HepG2 (cell line): ENCODE measurements around the gene TRIM66. TPM values are rescaled to one million over a fixed set of nuclear protein-coding genes. Genes with fewer than 3 reads are reported as not detected.

Experiments used
- HDAC2 ChIP-seq: sonication (generic); formaldehyde crosslinking; IDR thresholded peaks from 2 replicates; pipeline ENCODE4 v1.4.0; 2020; ENCODE audit warnings: missing genetic modification reagents
- HOXA5 ChIP-seq: sonication (generic); formaldehyde crosslinking; IDR thresholded peaks from 2 replicates; pipeline ENCODE4 v1.4.0; 2020; ENCODE audit warnings: missing genetic modification reagents
- IKZF5 ChIP-seq: IDR thresholded peaks from 2 replicates; pipeline ENCODE4 v1.6.1; 2018; ENCODE audit warnings: missing genetic modification reagents, mild to moderate bottlenecking, missing compliant biosample characterization
- KMT2B ChIP-seq: IDR thresholded peaks from 2 replicates; pipeline ENCODE4 v1.6.1; 2016; ENCODE audit warnings: missing genetic modification reagents, missing compliant biosample characterization
- MIER3 ChIP-seq: IDR thresholded peaks from 2 replicates; pipeline ENCODE4 v1.6.1; 2016; ENCODE audit warnings: missing compliant biosample characterization, borderline replicate concordance
- MTF1 ChIP-seq: sonication (generic); formaldehyde crosslinking; IDR thresholded peaks from 2 replicates; pipeline ENCODE4 v1.5.0; 2020; ENCODE audit warnings: missing genetic modification reagents
- MTF2 ChIP-seq: sonication (generic); formaldehyde crosslinking; IDR thresholded peaks from 2 replicates; pipeline ENCODE4 v1.5.0; 2020; ENCODE audit warnings: missing genetic modification reagents, borderline replicate concordance
- NFIC ChIP-seq: IDR thresholded peaks from 2 replicates; pipeline ENCODE4 v1.6.1; 2012; ENCODE audit warnings: mild to moderate bottlenecking, low read length, inconsistent platforms
- NFYC ChIP-seq: IDR thresholded peaks from 2 replicates; pipeline ENCODE4 v1.6.1; 2016; ENCODE audit warnings: missing genetic modification reagents, missing compliant biosample characterization
- NR2F2 ChIP-seq: IDR thresholded peaks from 2 replicates; pipeline ENCODE4 v1.6.1; 2012; ENCODE audit warnings: low read depth, inconsistent platforms, borderline replicate concordance
- PAX8 ChIP-seq: sonication (generic); formaldehyde crosslinking; IDR thresholded peaks from 2 replicates; pipeline ENCODE4 v1.8.0; 2022; ENCODE audit warnings: mild to moderate bottlenecking, missing genetic modification reagents, borderline replicate concordance
- PHF5A ChIP-seq: IDR thresholded peaks from one replicate; pipeline ENCODE4 v1.6.1; 2018; ENCODE audit warnings: low read depth, missing genetic modification reagents; ENCODE audit not compliant: unreplicated experiment
- POLR2A ChIP-seq, 2 experiments: IDR thresholded peaks; 2 replicates each; pipeline ENCODE4 v1.6.1; 2011; ENCODE audit warnings: low read depth in 2 of 2, low read length in 2 of 2, mild to moderate bottlenecking in 1 of 2, moderate library complexity in 1 of 2; ENCODE audit not compliant: insufficient read depth in 1 of 2
- SOX6 ChIP-seq, 2 experiments: fragments of 450-650 bp in 1 of 2; sonication (generic) in 1 of 2; formaldehyde crosslinking in 1 of 2; IDR thresholded peaks; 2 replicates each; pipeline versions ENCODE4 v1.4.0 to v1.6.1; 2017 to 2020; ENCODE audit warnings: antibody characterized with exemption in 1 of 2, mild to moderate bottlenecking in 1 of 2, missing genetic modification reagents in 1 of 2
- THAP11 ChIP-seq: IDR thresholded peaks from 2 replicates; pipeline ENCODE4 v1.6.1; 2016; ENCODE audit warnings: missing biosample characterization, missing genetic modification reagents
- TOPORS ChIP-seq: sonication (generic); formaldehyde crosslinking; IDR thresholded peaks from 2 replicates; pipeline ENCODE4 v1.8.0; 2023; ENCODE audit warnings: mild to moderate bottlenecking, missing genetic modification reagents
- ZFP1 ChIP-seq: IDR thresholded peaks from 2 replicates; pipeline ENCODE4 v1.6.1; 2016
- ZNF12 ChIP-seq: sonication (generic); formaldehyde crosslinking; IDR thresholded peaks from 2 replicates; pipeline ENCODE4 v1.5.0; 2020; ENCODE audit warnings: missing genetic modification reagents
- ZNF615 ChIP-seq: sonication (generic); formaldehyde crosslinking; IDR thresholded peaks from 2 replicates; pipeline ENCODE4 v1.5.0; 2020; ENCODE audit warnings: mild to moderate bottlenecking, missing genetic modification reagents, borderline replicate concordance
- ZNF616 ChIP-seq: sonication (generic); formaldehyde crosslinking; IDR thresholded peaks from 2 replicates; pipeline ENCODE4 v1.5.0; 2020; ENCODE audit warnings: low read depth, mild to moderate bottlenecking, missing genetic modification reagents
- ZNF83 ChIP-seq: sonication (generic); formaldehyde crosslinking; IDR thresholded peaks from 2 replicates; pipeline ENCODE4 v1.4.0; 2020; ENCODE audit warnings: missing genetic modification reagents, mild to moderate bottlenecking, borderline replicate concordance
- ZSCAN20 ChIP-seq: sonication (generic); formaldehyde crosslinking; IDR thresholded peaks from 2 replicates; pipeline ENCODE4 v1.4.0; 2020; ENCODE audit warnings: missing genetic modification reagents, mild to moderate bottlenecking, borderline replicate concordance
- polyA plus RNA-seq, 8 experiments: library from polyadenylated mRNA; depleted of rRNA in 3 of 8; stranded (reverse) in 7 of 8; unstranded in 1 of 8; fragments of >200 nt; fragmentation: Illumina TruSeq in 4 of 8; extraction: Trizol in 4 of 8; gene quantifications; 2 replicates each; pipeline versions ENCODE4 v1.2.1 to v1.2.3, GENCODE V29; 2011 to 2016; ENCODE audit warnings: low read depth in 4 of 8, missing spikeins in 1 of 8, mixed read lengths in 1 of 8; ENCODE audit not compliant: insufficient read depth in 1 of 8
- total RNA-seq, 5 experiments: library from RNA; depleted of rRNA; stranded (reverse); fragments of >200 nt; fragmentation: Illumina TruSeq; extraction: Trizol; gene quantifications; 2 replicates each; pipeline ENCODE4 v1.2.3, GENCODE V29; 2016; ENCODE audit warnings: low read depth in 1 of 5
- TF ChIP-seq, protein P1 (sequence below): sonication (generic); formaldehyde crosslinking; IDR thresholded peaks from 2 replicates; pipeline ENCODE4 v1.8.0; 2022; ENCODE audit warnings: mild to moderate bottlenecking, missing genetic modification reagents, moderate library complexity
- TF ChIP-seq, protein P2 (sequence below): sonication (generic); formaldehyde crosslinking; IDR thresholded peaks from 2 replicates; pipeline ENCODE4 v1.4.0; 2020; ENCODE audit warnings: missing genetic modification reagents
- TF ChIP-seq, protein P3 (sequence below): IDR thresholded peaks from 2 replicates; pipeline ENCODE4 v1.6.1; 2016; ENCODE audit warnings: mild to moderate bottlenecking, missing biosample characterization, missing genetic modification reagents
- TF ChIP-seq, protein P4 (sequence below): sonication (generic); formaldehyde crosslinking; IDR thresholded peaks from 2 replicates; pipeline ENCODE4 v1.5.0; 2020; ENCODE audit warnings: missing genetic modification reagents

Gene TRIM66
- total and polyA plus RNA-seq, 2 of the 13 experiments (the other 11 are each of a cell fraction or from before 2014, with no cell fraction given) = 4.9 to 6.1 TPM

DNA sequence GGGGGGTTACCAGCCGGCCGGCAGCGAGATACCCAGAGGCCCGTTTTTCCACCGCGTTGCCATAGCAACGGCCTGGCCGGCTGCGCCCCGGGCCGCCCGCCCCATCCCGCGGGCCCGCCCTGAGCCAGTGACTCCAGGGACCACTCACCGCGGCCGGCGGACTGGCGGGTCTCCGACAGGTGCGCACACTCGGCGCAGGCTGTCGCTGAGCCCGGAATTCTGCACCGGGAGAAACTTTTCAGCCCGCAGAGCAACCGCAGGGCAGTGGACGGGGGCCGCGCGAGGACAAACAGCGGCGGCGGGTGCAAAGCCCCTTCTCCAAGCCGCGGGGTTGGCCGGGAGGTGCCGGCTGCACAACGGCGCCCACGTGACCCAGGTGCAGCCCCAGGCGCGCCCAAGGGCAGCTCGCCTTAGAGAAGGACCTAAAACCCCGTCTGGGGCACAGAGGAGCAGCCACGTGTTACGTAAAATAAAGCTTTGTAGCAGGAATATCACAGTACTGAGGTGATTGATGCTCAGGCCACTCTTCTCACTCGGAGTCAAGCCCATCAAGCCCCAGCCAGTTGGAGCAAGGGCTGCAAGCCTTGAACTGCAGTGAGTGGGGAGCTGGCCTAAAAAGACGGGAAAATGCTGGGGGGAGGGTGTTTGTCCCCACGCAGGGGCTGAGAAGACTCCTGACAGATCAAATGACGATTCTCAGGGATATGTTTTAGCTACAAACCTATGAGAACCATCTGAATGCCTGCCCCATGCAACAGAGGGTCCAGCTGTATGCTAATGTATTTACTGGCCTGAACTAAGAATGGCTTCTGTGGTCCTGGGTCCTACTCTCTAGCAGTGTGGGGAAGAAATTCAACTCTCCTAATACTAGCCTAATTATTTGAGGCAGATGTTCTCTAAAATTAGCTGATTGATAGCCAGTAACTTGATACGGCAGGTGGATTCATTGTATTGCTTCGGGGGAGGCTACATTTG lies 88.2 kb downstream of the TRIM66 start, which contains the start of gene STK33 (continued):
- TF ChIP-seq, protein P1, sequence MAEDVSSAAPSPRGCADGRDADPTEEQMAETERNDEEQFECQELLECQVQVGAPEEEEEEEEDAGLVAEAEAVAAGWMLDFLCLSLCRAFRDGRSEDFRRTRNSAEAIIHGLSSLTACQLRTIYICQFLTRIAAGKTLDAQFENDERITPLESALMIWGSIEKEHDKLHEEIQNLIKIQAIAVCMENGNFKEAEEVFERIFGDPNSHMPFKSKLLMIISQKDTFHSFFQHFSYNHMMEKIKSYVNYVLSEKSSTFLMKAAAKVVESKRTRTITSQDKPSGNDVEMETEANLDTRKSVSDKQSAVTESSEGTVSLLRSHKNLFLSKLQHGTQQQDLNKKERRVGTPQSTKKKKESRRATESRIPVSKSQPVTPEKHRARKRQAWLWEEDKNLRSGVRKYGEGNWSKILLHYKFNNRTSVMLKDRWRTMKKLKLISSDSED (CRISPR knock-in tag) = no peak
- no peak for TF ChIP-seq ZFP1 (CRISPR knock-in tag)
- no peak for TF ChIP-seq ZNF83
- TF ChIP-seq, protein P2, sequence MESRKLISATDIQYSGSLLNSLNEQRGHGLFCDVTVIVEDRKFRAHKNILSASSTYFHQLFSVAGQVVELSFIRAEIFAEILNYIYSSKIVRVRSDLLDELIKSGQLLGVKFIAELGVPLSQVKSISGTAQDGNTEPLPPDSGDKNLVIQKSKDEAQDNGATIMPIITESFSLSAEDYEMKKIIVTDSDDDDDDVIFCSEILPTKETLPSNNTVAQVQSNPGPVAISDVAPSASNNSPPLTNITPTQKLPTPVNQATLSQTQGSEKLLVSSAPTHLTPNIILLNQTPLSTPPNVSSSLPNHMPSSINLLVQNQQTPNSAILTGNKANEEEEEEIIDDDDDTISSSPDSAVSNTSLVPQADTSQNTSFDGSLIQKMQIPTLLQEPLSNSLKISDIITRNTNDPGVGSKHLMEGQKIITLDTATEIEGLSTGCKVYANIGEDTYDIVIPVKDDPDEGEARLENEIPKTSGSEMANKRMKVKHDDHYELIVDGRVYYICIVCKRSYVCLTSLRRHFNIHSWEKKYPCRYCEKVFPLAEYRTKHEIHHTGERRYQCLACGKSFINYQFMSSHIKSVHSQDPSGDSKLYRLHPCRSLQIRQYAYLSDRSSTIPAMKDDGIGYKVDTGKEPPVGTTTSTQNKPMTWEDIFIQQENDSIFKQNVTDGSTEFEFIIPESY (CRISPR knock-in tag) = no peak
- TF ChIP-seq THAP11 (CRISPR knock-in tag) = peak; percentile 51
- TF ChIP-seq PAX8 (CRISPR knock-in tag) = no peak
- no peak for TF ChIP-seq NR2F2
- peak; percentile 52; the same call in 1 of the 2 replicates for TF ChIP-seq MTF2
- 0 out of 2 replicates have a peak, but pooled peaks have one; percentile 23 for TF ChIP-seq IKZF5 (CRISPR knock-in tag)
- TF ChIP-seq NFIC = no peak
- TF ChIP-seq NFYC (CRISPR knock-in tag) = no peak
- no peak for TF ChIP-seq ZNF615 (CRISPR knock-in tag)
- no peak for TF ChIP-seq PHF5A (CRISPR knock-in tag)
- no peak for TF ChIP-seq ZNF12 (CRISPR knock-in tag)
- no peak for TF ChIP-seq ZNF616 (CRISPR knock-in tag)
- peak; percentile 90 for TF ChIP-seq KMT2B (CRISPR knock-in tag)
- 0 out of 2 replicates have a peak, but pooled peaks have one; percentile 21 for TF ChIP-seq ZSCAN20 (CRISPR knock-in tag)
- no peak for TF ChIP-seq SOX6 (IDR thresholded peaks at IDR 0.05)
- no peak; the same call in none of the 2 replicates for TF ChIP-seq SOX6 (CRISPR knock-in tag; IDR thresholded peaks at IDR 0.05)
- 0 out of 2 replicates have a peak, but pooled peaks have one; percentile 24 for TF ChIP-seq HDAC2 (CRISPR knock-in tag)
- TF ChIP-seq, protein P3, sequence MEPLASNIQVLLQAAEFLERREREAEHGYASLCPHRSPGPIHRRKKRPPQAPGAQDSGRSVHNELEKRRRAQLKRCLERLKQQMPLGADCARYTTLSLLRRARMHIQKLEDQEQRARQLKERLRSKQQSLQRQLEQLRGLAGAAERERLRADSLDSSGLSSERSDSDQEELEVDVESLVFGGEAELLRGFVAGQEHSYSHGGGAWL (CRISPR knock-in tag) = peak; percentile 83
- peak; percentile 98 for TF ChIP-seq MTF1 (CRISPR knock-in tag)
- TF ChIP-seq HOXA5 (CRISPR knock-in tag) = no peak
- no peak for TF ChIP-seq MIER3 (CRISPR knock-in tag)
- TF ChIP-seq, protein P4, sequence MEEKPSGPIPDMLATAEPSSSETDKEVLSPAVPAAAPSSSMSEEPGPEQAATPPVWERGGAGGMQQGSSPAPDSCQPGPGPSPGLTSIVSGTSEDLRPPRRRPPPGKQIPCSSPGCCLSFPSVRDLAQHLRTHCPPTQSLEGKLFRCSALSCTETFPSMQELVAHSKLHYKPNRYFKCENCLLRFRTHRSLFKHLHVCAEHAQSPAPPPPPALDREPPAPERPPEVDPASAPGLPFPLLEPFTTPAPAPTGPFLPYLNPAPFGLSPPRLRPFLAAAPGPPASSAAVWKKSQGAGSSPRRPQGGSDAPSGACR = no peak
- peak; percentile 47 to 50; a peak in 2 of 4 replicates for TF ChIP-seq POLR2A (IDR thresholded peaks at IDR 0.05; ENCODE audit: insufficient read depth in 1 of 2, low read depth in 2 of 2, low read length in 2 of 2)
- peak; percentile 49; the same call in 1 of the 2 replicates for TF ChIP-seq TOPORS (CRISPR knock-in tag)
